ENCODE results near the gene RTTN. TPM values are rescaled to one million over a fixed set of nuclear protein-coding genes. Genes with fewer than 3 reads are reported as not detected.

RTTN gene
- polyA plus RNA-seq, 4 donors, result 0.89 to 9.0 (median 2.4) TPM

- Histone ChIP-seq H3K36me3 (ENCODE audit: control insufficient read depth in 3 of 3, insufficient read depth in 2 of 3, low read depth in 1 of 3, low read length in 3 of 3) (peaks cover 0 to 5% (median 3%) of the 10 kb centered on the region in 3 donors), H3K4me1 (ENCODE audit: control insufficient read depth in 3 of 3, insufficient read depth in 2 of 3, low read depth in 1 of 3, low read length in 2 of 3) (no peaks in the 10 kb centered on the region), H3K4me3 (ENCODE audit: low read depth in 1 of 3, low read length in 3 of 3) (no peak overlapping the region), H3K27ac (ENCODE audit: low read depth in 1 of 3, low read length in 2 of 3) (no peak overlapping the region), H3K27me3 (ENCODE audit: control insufficient read depth in 3 of 3, insufficient read depth in 3 of 3, low read length in 3 of 3) (no peaks in the 10 kb centered on the region), H3K9me3 (ENCODE audit: control insufficient read depth in 2 of 2, insufficient read depth in 1 of 2, low read depth in 1 of 2, low read length in 1 of 2) (no peaks in the 10 kb centered on the region)
- DNase-seq (no peak), FAIRE-seq (no peak)
Measured at GRCh38 chr18:70058916-70059315, 146.6 kb downstream of the RTTN start.

GRCh38 chr18:70047931-70048603 lies 157.4 kb downstream of the RTTN start:
- Histone ChIP-seq H3K9me3 (ENCODE audit: control insufficient read depth in 2 of 2, insufficient read depth in 1 of 2, low read depth in 1 of 2, low read length in 1 of 2) (no peaks in the 10 kb centered on the region), H3K4me3 (ENCODE audit: low read depth in 1 of 3, low read length in 3 of 3) (no peak overlapping the region), H3K27me3 (ENCODE audit: control insufficient read depth in 3 of 3, insufficient read depth in 3 of 3, low read length in 3 of 3) (no peaks in the 10 kb centered on the region), H3K4me1 (ENCODE audit: control insufficient read depth in 3 of 3, insufficient read depth in 2 of 3, low read depth in 1 of 3, low read length in 2 of 3) (no peaks in the 10 kb centered on the region), H3K36me3 (ENCODE audit: control insufficient read depth in 3 of 3, insufficient read depth in 2 of 3, low read depth in 1 of 3, low read length in 3 of 3) (peaks cover 0 to 5% (median 2%) of the 10 kb centered on the region in 3 donors), H3K27ac (ENCODE audit: low read depth in 1 of 3, low read length in 2 of 3) (no peak overlapping the region)
- WGBS, 3 donors, result 96 to 99% (median 97%) methylated on average over 4 of the region's 4 CpGs
- no peak for FAIRE-seq
- DNase-seq, result no peak

- H3K9me3 ChIP-seq (ENCODE audit: control insufficient read depth in 2 of 2, insufficient read depth in 1 of 2, low read depth in 1 of 2, low read length in 1 of 2), result no peaks in the 10 kb centered on the region
- FAIRE-seq, result no peak
- H3K36me3 ChIP-seq (ENCODE audit: control insufficient read depth in 3 of 3, insufficient read depth in 2 of 3, low read depth in 1 of 3, low read length in 3 of 3), result peaks cover 0 to 5% (median 1%) of the 10 kb centered on the region in 3 donors
- DNase-seq, result no peak
- H3K4me3 ChIP-seq (ENCODE audit: low read depth in 1 of 3, low read length in 3 of 3), result no peak overlapping the region
- H3K27me3 ChIP-seq (ENCODE audit: control insufficient read depth in 3 of 3, insufficient read depth in 3 of 3, low read length in 3 of 3), result no peaks in the 10 kb centered on the region
- WGBS, 3 donors, result 69 to 81% (median 71%) methylated on average over 1 of the region's 1 CpG
- H3K27ac ChIP-seq (ENCODE audit: low read depth in 1 of 3, low read length in 2 of 3), result no peak overlapping the region
- no peaks in the 10 kb centered on the region for H3K4me1 ChIP-seq (ENCODE audit: control insufficient read depth in 3 of 3, insufficient read depth in 2 of 3, low read depth in 1 of 3, low read length in 2 of 3)
Measured at GRCh38 chr18:70046796-70047195, 158.7 kb downstream of the RTTN start.

GRCh38 chr18:70046207-70046606 lies 159.3 kb downstream of the RTTN start:
- Histone ChIP-seq H3K36me3 (ENCODE audit: control insufficient read depth in 3 of 3, insufficient read depth in 2 of 3, low read depth in 1 of 3, low read length in 3 of 3) (peaks cover 0 to 4% (median 1%) of the 10 kb centered on the region in 3 donors), H3K27ac (ENCODE audit: low read depth in 1 of 3, low read length in 2 of 3) (no peak overlapping the region), H3K9me3 (ENCODE audit: control insufficient read depth in 2 of 2, insufficient read depth in 1 of 2, low read depth in 1 of 2, low read length in 1 of 2) (no peaks in the 10 kb centered on the region), H3K4me3 (ENCODE audit: low read depth in 1 of 3, low read length in 3 of 3) (no peak overlapping the region), H3K27me3 (ENCODE audit: control insufficient read depth in 3 of 3, insufficient read depth in 3 of 3, low read length in 3 of 3) (no peaks in the 10 kb centered on the region), H3K4me1 (ENCODE audit: control insufficient read depth in 3 of 3, insufficient read depth in 2 of 3, low read depth in 1 of 3, low read length in 2 of 3) (no peaks in the 10 kb centered on the region)
- 91 to 94% (median 93%) methylated on average over 2 of the region's 2 CpGs for WGBS, 3 donors
- FAIRE-seq, result no peak
- no peak for DNase-seq

GRCh38 chr18:70044632-70045031 lies 160.9 kb downstream of the RTTN start:
- Histone ChIP-seq H3K4me3 (ENCODE audit: low read depth in 1 of 3, low read length in 3 of 3) (no peak overlapping the region), H3K4me1 (ENCODE audit: control insufficient read depth in 3 of 3, insufficient read depth in 2 of 3, low read depth in 1 of 3, low read length in 2 of 3) (no peaks in the 10 kb centered on the region), H3K9me3 (ENCODE audit: control insufficient read depth in 2 of 2, insufficient read depth in 1 of 2, low read depth in 1 of 2, low read length in 1 of 2) (no peaks in the 10 kb centered on the region), H3K27me3 (ENCODE audit: control insufficient read depth in 3 of 3, insufficient read depth in 3 of 3, low read length in 3 of 3) (no peaks in the 10 kb centered on the region), H3K27ac (ENCODE audit: low read depth in 1 of 3, low read length in 2 of 3) (no peak overlapping the region), H3K36me3 (ENCODE audit: control insufficient read depth in 3 of 3, insufficient read depth in 2 of 3, low read depth in 1 of 3, low read length in 3 of 3) (peaks cover 0 to 3% (median 1%) of the 10 kb centered on the region in 3 donors)
- WGBS, 3 donors, result 66 to 69% (median 69%) methylated on average over 4 of the region's 4 CpGs
- FAIRE-seq (no peak), DNase-seq (no peak)

GRCh38 chr18:70041459-70042050 lies 163.9 kb downstream of the RTTN start:
- DNase-seq, result no peak
- FAIRE-seq, result no peak
- Histone ChIP-seq H3K27me3 (ENCODE audit: control insufficient read depth in 3 of 3, insufficient read depth in 3 of 3, low read length in 3 of 3) (no peaks in the 10 kb centered on the region), H3K4me3 (ENCODE audit: low read depth in 1 of 3, low read length in 3 of 3) (no peak overlapping the region), H3K4me1 (ENCODE audit: control insufficient read depth in 3 of 3, insufficient read depth in 2 of 3, low read depth in 1 of 3, low read length in 2 of 3) (no peaks in the 10 kb centered on the region), H3K27ac (ENCODE audit: low read depth in 1 of 3, low read length in 2 of 3) (no peak overlapping the region), H3K36me3 (ENCODE audit: control insufficient read depth in 3 of 3, insufficient read depth in 2 of 3, low read depth in 1 of 3, low read length in 3 of 3) (peaks cover 0 to 17% (median 1%) of the 10 kb centered on the region in 3 donors), H3K9me3 (ENCODE audit: control insufficient read depth in 2 of 2, insufficient read depth in 1 of 2, low read depth in 1 of 2, low read length in 1 of 2) (no peaks in the 10 kb centered on the region)
- WGBS, 3 donors, result 92 to 97% (median 92%) methylated on average over 4 of the region's 4 CpGs

- no peak for DNase-seq
- FAIRE-seq, result no peak
- WGBS, 3 donors, result 94 to 98% (median 97%) methylated on average over 2 of the region's 2 CpGs
- H3K36me3 ChIP-seq (ENCODE audit: control insufficient read depth in 3 of 3, insufficient read depth in 2 of 3, low read depth in 1 of 3, low read length in 3 of 3), result peaks cover 0 to 14% (median 1%) of the 10 kb centered on the region in 3 donors
- H3K4me3 ChIP-seq (ENCODE audit: low read depth in 1 of 3, low read length in 3 of 3), result no peak overlapping the region
- H3K27ac ChIP-seq (ENCODE audit: low read depth in 1 of 3, low read length in 2 of 3), result no peak overlapping the region
- no peaks in the 10 kb centered on the region for H3K4me1 ChIP-seq (ENCODE audit: control insufficient read depth in 3 of 3, insufficient read depth in 2 of 3, low read depth in 1 of 3, low read length in 2 of 3)
- no peaks in the 10 kb centered on the region for H3K27me3 ChIP-seq (ENCODE audit: control insufficient read depth in 3 of 3, insufficient read depth in 3 of 3, low read length in 3 of 3)
- peaks cover 0 to 4% of the 10 kb centered on the region in 2 donors for H3K9me3 ChIP-seq (ENCODE audit: control insufficient read depth in 2 of 2, insufficient read depth in 1 of 2, low read depth in 1 of 2, low read length in 1 of 2)
Measured at GRCh38 chr18:70039186-70039585, 166.3 kb downstream of the RTTN start.

GRCh38 chr18:70037431-70038061 lies 167.9 kb downstream of the RTTN start:
- no peaks in the 10 kb centered on the region for H3K27me3 ChIP-seq (ENCODE audit: control insufficient read depth in 3 of 3, insufficient read depth in 3 of 3, low read length in 3 of 3)
- no peak overlapping the region for H3K27ac ChIP-seq (ENCODE audit: low read depth in 1 of 3, low read length in 2 of 3)
- FAIRE-seq (no peak), DNase-seq (no peak)
- H3K4me3 ChIP-seq (ENCODE audit: low read depth in 1 of 3, low read length in 3 of 3), result no peak overlapping the region
- 91 to 98% (median 97%) methylated on average over 6 of the region's 6 CpGs for WGBS, 3 donors
- H3K4me1 ChIP-seq (ENCODE audit: control insufficient read depth in 3 of 3, insufficient read depth in 2 of 3, low read depth in 1 of 3, low read length in 2 of 3), result no peaks in the 10 kb centered on the region
- peaks cover 0 to 14% (median 0%) of the 10 kb centered on the region in 3 donors for H3K36me3 ChIP-seq (ENCODE audit: control insufficient read depth in 3 of 3, insufficient read depth in 2 of 3, low read depth in 1 of 3, low read length in 3 of 3)
- H3K9me3 ChIP-seq (ENCODE audit: control insufficient read depth in 2 of 2, insufficient read depth in 1 of 2, low read depth in 1 of 2, low read length in 1 of 2), result peaks cover 0 to 4% of the 10 kb centered on the region in 2 donors

All from small intestine (tissue), 7 donors.